SJSA1 (cell line): Measurements from ENCODE around the gene HAVCR1. TPM values are rescaled to one million over a fixed set of nuclear protein-coding genes. Genes with fewer than 3 reads are reported as not detected.

Source experiments
- DNase-seq, 2 experiments: peaks; one replicate each; pipeline ENCODE4 v3.0.0-alpha.2; 2015 to 2020; ENCODE audit warnings: low spot score in 2 of 2, low read depth in 1 of 2
- H3K27ac ChIP-seq: fragments of 250-450 bp; sonication (Bioruptor Pico); 2 replicates; pipeline ENCODE4 v1.5.1; 2020; ENCODE audit warnings: mild to moderate bottlenecking, moderate library complexity
- H3K27me3 ChIP-seq: fragments of 250-450 bp; sonication (Bioruptor Pico); replicated peaks from 2 replicates; pipeline ENCODE4 v1.5.1; 2020; ENCODE audit warnings: mild to moderate bottlenecking, moderate library complexity
- H3K36me3 ChIP-seq: fragments of 250-450 bp; sonication (Bioruptor Pico); 2 replicates; pipeline ENCODE4 v1.5.1; 2020; ENCODE audit warnings: mild to moderate bottlenecking
- H3K4me1 ChIP-seq: fragments of 250-450 bp; sonication (Bioruptor Pico); replicated peaks from 2 replicates; pipeline ENCODE4 v1.6.1; 2021; ENCODE audit warnings: mild to moderate bottlenecking
- H3K4me3 ChIP-seq: fragments of 250-450 bp; sonication (Bioruptor Pico); 2 replicates; pipeline ENCODE4 v1.5.1; 2020; ENCODE audit warnings: mild to moderate bottlenecking
- H3K9me3 ChIP-seq: fragments of 250-450 bp; sonication (Bioruptor Pico); replicated peaks from 2 replicates; pipeline ENCODE4 v1.5.1; 2020; ENCODE audit warnings: mild to moderate bottlenecking
- total RNA-seq: library from RNA; depleted of rRNA; stranded (reverse); fragments of >200 nt; shearing (Covaris generic); gene quantifications from 2 replicates; pipeline ENCODE4 v1.2.3, GENCODE V29; 2014; rRNA removed

Gene HAVCR1
- total RNA-seq: not detected in 2 replicates

GRCh38 chr5:157059093-157059539 lies at the start of gene HAVCR1:
Gene HAVCR1, minus strand, starts transcription at chr5:157059116. Its CDS starts 1,173 bp downstream, at chr5:157057943.
- H3K27me3 ChIP-seq: no peaks in the 10 kb centered on the region
- no peaks in the 10 kb centered on the region for H3K9me3 ChIP-seq
- DNase-seq: no peak
- no peaks in the 10 kb centered on the region for H3K4me1 ChIP-seq
- no peak within 1 kb of the TSS for H3K27ac ChIP-seq
- no peaks in the 10 kb centered on the region for H3K36me3 ChIP-seq
- no peak within 1 kb of the TSS for H3K4me3 ChIP-seq

DNA sequence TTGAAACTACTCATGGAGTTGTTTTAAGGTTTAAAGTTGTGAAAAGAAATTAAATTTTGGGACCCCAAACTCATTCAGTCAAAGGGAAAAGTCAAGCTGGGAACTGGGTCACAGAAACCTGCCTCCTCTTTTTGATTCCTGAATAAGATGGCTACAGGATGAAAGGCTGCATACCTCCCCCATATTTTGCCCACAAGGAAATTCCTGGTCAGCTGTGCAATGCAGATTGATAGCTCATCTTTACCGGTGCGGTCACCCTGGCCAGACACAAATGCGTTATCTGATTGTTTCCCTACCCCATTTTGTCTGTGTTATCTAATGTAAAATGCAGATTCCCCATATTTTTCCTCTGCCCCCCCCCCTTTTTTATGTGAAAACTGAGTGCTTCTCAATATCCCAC lies 48.6 kb upstream of the HAVCR1 start:
- no peak overlapping the region for H3K4me3 ChIP-seq
- H3K9me3 ChIP-seq: no peaks in the 10 kb centered on the region; the same call in 1 of the 2 replicates
- no peak overlapping the region for H3K27ac ChIP-seq
- H3K36me3 ChIP-seq: no peaks in the 10 kb centered on the region
- no peaks in the 10 kb centered on the region for H3K4me1 ChIP-seq
- H3K27me3 ChIP-seq: peaks cover 4% of the 10 kb centered on the region; the same call in 1 of the 2 replicates
- DNase-seq: no peak

DNA sequence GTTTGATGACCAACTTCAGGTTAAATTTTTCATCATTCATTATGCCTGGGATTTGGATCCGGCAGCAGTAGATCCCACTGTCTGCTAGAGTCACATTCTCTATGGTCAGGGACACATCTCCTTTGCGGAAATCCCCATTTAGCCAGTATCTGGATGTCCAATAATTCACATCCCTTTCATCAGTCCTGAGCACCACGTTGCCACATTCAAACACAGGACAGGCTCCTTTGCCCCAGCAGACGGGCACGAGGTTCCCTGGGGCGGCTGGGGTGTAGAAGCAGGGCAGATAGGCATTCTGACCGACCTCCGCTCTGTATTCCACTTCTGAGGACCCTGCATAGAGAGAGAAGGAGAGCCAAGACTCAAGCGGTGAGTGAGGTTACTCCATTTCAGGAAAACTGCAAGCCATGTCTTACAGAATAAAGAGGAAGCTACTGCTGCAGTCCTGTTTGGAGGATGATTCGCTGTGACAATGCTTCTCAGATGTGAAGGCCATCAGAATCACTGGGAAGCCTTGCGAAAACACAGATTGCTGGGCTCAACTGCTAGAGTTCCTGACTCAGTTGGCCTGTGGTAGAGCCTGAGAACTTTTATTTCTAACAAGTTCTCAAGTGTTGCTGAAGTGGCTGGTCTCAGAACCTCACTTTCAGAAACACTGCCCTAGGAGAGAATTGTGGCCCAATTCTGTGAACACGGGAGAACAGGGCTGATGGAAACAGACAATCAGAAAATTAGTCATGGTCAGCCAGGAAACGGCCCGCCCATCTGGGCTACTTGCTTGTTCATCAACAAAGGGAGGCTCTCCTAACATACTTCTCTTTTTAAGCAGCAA lies 47.9 kb upstream of the HAVCR1 start:
- Histone ChIP-seq H3K27ac (no peak overlapping the region), H3K9me3 (no peaks in the 10 kb centered on the region; the same call in 1 of the 2 replicates), H3K4me3 (no peak overlapping the region), H3K4me1 (no peaks in the 10 kb centered on the region), H3K27me3 (peaks cover 4% of the 10 kb centered on the region; the same call in 1 of the 2 replicates), H3K36me3 (no peaks in the 10 kb centered on the region)
- DNase-seq: peak in 1 of 2 experiments; percentile 18

DNA sequence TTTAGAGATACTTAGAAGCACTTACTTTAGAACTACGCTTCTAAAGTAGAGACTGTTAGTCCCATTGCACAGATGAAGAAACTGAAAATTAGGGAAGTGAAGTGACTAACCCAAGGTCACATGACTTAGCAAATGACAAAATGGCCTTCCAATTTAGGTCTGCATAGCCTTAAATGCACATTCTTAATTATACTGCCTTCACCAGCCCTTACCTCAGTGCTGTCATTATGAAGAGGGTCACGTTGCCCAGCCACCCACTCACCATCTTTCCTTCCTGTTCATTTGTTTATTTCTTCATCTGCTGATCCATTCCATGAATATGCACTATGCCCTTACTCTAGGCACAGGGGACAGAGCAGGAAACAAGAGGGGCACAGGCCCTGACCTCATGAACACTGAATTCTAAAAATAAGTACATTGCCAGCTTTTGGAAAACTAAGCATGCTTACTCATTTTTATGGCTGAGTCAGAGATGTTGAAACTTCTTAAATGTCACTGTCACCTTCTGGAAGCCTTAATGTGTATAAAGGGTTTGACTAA lies 41.3 kb upstream of the HAVCR1 start:
- no peaks in the 10 kb centered on the region for H3K36me3 ChIP-seq
- no peak overlapping the region for H3K27ac ChIP-seq
- no peak overlapping the region for H3K4me3 ChIP-seq
- no peaks in the 10 kb centered on the region for H3K4me1 ChIP-seq
- no peaks in the 10 kb centered on the region for H3K9me3 ChIP-seq
- DNase-seq: no peak
- no peaks in the 10 kb centered on the region; the same call in 1 of the 2 replicates for H3K27me3 ChIP-seq

DNA sequence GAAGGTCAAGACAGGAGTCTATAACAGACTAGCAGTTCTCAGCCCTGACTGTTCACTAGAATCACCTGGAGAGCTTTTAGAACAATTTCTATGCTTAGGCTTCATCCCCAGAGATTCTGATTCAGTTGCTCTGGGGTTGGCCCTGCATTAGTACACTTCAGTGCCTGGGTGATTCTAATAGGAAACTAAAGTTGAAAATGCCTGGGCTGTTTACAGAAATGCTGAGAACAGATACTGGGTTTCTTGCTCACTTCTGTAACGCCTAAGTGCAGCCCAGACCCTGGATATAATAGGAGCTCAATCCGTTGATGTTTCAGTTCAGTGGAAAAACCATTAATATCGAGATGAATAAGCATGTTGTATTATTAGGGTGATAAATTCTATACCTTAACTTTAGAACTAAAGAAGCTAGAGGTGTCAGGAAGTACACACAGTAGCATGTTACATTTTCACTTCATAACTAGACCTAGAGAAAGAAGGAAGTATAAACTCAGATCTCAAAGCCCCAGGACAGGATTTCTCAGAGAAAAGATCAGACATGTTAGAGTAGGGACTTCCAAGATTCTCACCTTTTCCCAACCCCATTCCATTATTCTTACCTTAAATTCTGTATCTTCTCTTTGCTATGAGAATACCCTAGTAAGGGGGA lies 29.6 kb upstream of the HAVCR1 start:
- no peak for DNase-seq
- Histone ChIP-seq H3K4me1 (no peaks in the 10 kb centered on the region), H3K27ac (no peak overlapping the region), H3K36me3 (no peaks in the 10 kb centered on the region), H3K4me3 (no peak overlapping the region), H3K9me3 (no peaks in the 10 kb centered on the region), H3K27me3 (no peaks in the 10 kb centered on the region)

GRCh38 chr5:157086751-157087359 lies 27.9 kb upstream of the HAVCR1 start:
- Histone ChIP-seq H3K4me3 (no peak overlapping the region), H3K9me3 (no peaks in the 10 kb centered on the region), H3K27me3 (no peaks in the 10 kb centered on the region), H3K4me1 (no peaks in the 10 kb centered on the region), H3K27ac (no peak overlapping the region), H3K36me3 (no peaks in the 10 kb centered on the region)
- DNase-seq: no peak

DNA sequence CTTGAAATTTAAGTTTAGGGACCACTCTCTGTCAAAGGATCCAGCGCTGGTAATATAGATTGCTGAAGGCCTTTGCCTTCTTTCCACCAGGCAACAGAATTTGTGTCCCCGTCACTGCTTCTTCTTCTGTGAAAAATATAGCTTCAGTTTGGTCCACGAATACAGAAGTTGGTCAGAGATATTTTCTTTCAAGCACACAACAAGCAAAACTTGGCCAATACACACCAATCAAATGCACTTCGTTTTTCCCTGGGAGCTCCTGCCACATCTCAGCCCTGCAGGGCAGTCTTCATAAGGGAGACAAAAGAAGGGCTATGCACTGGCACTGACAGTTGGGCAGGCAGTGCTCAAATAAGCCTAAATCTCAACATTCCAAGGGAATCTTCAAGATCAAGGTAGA lies 27.0 kb upstream of the HAVCR1 start:
- Histone ChIP-seq H3K4me1 (no peaks in the 10 kb centered on the region), H3K27ac (no peak overlapping the region), H3K36me3 (no peaks in the 10 kb centered on the region), H3K4me3 (no peak overlapping the region), H3K27me3 (no peaks in the 10 kb centered on the region), H3K9me3 (no peaks in the 10 kb centered on the region)
- DNase-seq: no peak

DNA sequence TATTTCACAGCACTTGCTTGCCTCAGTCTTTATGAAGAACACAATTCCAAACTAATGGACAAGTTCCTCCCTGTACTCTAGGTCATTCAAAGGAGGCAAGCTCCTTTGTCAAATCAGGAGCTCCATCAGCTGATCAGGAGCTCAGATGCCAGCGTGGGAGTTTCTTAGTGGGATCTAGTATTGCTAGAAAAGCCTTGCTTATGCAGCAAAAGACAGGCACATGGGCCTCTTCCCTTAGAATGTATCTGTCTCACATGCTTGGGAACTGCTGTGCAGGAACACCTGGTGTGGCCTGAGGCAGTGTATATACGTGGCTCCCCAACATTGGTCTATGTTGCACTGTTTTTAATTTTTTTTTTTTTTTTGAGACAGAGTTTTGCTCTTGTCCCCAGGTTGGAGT lies 21.4 kb upstream of the HAVCR1 start:
- no peaks in the 10 kb centered on the region for H3K27me3 ChIP-seq
- no peaks in the 10 kb centered on the region; the same call in 1 of the 2 replicates for H3K9me3 ChIP-seq
- no peak overlapping the region for H3K4me3 ChIP-seq
- no peak overlapping the region for H3K27ac ChIP-seq
- no peak for DNase-seq
- no peaks in the 10 kb centered on the region for H3K36me3 ChIP-seq
- no peaks in the 10 kb centered on the region for H3K4me1 ChIP-seq

DNA sequence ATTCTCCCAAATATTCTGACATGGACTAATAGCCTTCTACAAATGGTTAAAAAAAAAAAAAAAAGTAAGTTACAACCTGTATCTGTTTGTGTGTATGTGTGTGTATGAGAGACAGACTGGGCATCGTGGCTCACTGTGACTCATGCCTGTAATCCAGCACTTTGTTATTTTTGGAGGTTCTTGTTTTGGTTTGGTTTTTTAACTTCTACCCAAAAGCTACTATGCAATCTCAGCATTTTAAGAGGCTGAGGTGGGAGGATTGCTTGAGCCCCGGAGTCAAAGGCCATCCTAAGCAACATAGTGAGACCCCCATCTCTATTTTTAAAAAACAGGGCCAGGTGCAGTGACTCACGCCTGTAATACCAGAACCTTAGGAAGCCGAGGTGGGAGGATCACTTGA lies 17.6 kb upstream of the HAVCR1 start:
- Histone ChIP-seq H3K4me3 (no peak overlapping the region), H3K27ac (no peak overlapping the region), H3K27me3 (0 out of 2 replicates have a peak, but pooled peaks cover 2% of the 10 kb centered on the region), H3K9me3 (no peaks in the 10 kb centered on the region; the same call in 1 of the 2 replicates), H3K36me3 (no peaks in the 10 kb centered on the region), H3K4me1 (no peaks in the 10 kb centered on the region)
- no peak for DNase-seq

- no peak for DNase-seq
- no peaks in the 10 kb centered on the region for H3K9me3 ChIP-seq
- H3K4me1 ChIP-seq: no peaks in the 10 kb centered on the region
- no peaks in the 10 kb centered on the region for H3K36me3 ChIP-seq
- H3K27me3 ChIP-seq: 0 out of 2 replicates have a peak, but pooled peaks cover 2% of the 10 kb centered on the region
- no peak overlapping the region for H3K4me3 ChIP-seq
- H3K27ac ChIP-seq: no peak overlapping the region
Measured at GRCh38 chr5:157072508-157072907, 13.6 kb upstream of the HAVCR1 start.

- H3K4me1 ChIP-seq: no peaks in the 10 kb centered on the region
- H3K9me3 ChIP-seq: no peaks in the 10 kb centered on the region
- H3K4me3 ChIP-seq: no peak overlapping the region
- H3K27me3 ChIP-seq: 0 out of 2 replicates have a peak, but pooled peaks cover 2% of the 10 kb centered on the region
- no peak for DNase-seq
- H3K36me3 ChIP-seq: no peaks in the 10 kb centered on the region
- no peak overlapping the region for H3K27ac ChIP-seq
Measured at GRCh38 chr5:157069949-157070348, 11.0 kb upstream of the HAVCR1 start.

- Histone ChIP-seq H3K36me3 (no peaks in the 10 kb centered on the region), H3K9me3 (no peaks in the 10 kb centered on the region), H3K27ac (no peak overlapping the region), H3K4me1 (no peaks in the 10 kb centered on the region), H3K4me3 (no peak overlapping the region), H3K27me3 (no peaks in the 10 kb centered on the region)
- no peak for DNase-seq
Measured at GRCh38 chr5:157068785-157069184, 9.9 kb upstream of the HAVCR1 start.

DNA sequence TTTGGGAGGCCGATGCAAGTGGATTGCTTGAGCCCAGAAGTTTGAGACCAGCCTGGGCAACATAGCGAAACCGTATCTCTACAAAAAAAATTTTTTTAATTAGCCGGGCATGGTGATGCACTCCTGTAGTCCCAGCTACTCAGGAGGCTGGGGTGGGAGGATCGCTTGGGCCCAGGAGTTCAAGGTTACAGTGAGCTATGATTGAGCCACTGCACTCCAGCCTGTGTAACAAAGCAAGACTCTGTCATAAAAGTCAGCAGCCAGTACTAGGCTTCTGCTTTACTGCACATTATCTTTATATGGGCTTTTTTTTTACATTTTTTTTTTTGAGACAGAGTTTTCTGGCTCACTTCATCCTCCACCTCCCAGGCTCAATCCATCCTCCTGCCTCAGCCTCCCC lies 9.4 kb upstream of the HAVCR1 start:
- Histone ChIP-seq H3K27me3 (no peaks in the 10 kb centered on the region), H3K27ac (no peak overlapping the region), H3K4me1 (no peaks in the 10 kb centered on the region), H3K4me3 (no peak overlapping the region), H3K9me3 (no peaks in the 10 kb centered on the region), H3K36me3 (no peaks in the 10 kb centered on the region)
- no peak for DNase-seq
